PC-3 (cell line): Measurements from ENCODE around the gene ATP6V0E2.

ENCODE experiments used
- EZH2 ChIP-seq: fragments of 300-600 bp; sonication (generic); IDR thresholded peaks from one replicate; pipeline ENCODE4 v1.6.1; 2017; ENCODE audit warnings: antibody characterized with exemption, mild to moderate bottlenecking, low read length; ENCODE audit not compliant: unreplicated experiment
- TF ChIP-seq, protein P1 (sequence below): fragments of 300-600 bp; sonication (generic); conservative IDR thresholded peaks from 2 replicates; pipeline ENCODE4 v1.5.1; 2017; ENCODE audit warnings: antibody characterized with exemption, low read depth, mild to moderate bottlenecking, low read length

GRCh38 chr7:149826344-149827088 lies 47.3 kb upstream of the ATP6V0E2 start:
- TF ChIP-seq, protein P1, sequence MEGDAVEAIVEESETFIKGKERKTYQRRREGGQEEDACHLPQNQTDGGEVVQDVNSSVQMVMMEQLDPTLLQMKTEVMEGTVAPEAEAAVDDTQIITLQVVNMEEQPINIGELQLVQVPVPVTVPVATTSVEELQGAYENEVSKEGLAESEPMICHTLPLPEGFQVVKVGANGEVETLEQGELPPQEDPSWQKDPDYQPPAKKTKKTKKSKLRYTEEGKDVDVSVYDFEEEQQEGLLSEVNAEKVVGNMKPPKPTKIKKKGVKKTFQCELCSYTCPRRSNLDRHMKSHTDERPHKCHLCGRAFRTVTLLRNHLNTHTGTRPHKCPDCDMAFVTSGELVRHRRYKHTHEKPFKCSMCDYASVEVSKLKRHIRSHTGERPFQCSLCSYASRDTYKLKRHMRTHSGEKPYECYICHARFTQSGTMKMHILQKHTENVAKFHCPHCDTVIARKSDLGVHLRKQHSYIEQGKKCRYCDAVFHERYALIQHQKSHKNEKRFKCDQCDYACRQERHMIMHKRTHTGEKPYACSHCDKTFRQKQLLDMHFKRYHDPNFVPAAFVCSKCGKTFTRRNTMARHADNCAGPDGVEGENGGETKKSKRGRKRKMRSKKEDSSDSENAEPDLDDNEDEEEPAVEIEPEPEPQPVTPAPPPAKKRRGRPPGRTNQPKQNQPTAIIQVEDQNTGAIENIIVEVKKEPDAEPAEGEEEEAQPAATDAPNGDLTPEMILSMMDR = no peak
- TF ChIP-seq EZH2 = no peak
